Stimulated activated CD8-positive, alpha-beta memory T cell treated with anti-CD3 and anti-CD28 coated beads, Interleukin-7, amount 100 ng/mL, for 48 hours (primary cell): Measurements from ENCODE around the gene CYLD.

Experiments
- DNase-seq, 2 donors: peaks; one replicate each; pipeline ENCODE4 v3.0.0-alpha.2; 2020; ENCODE audit warnings: low read depth in 1 of 2; ENCODE audit errors: extremely low read depth in 1 of 2

The CYLD gene

GRCh38 chr16:50711040-50711439, 30.8 kb upstream of the CYLD start:
- DNase-seq = no peak

DNA sequence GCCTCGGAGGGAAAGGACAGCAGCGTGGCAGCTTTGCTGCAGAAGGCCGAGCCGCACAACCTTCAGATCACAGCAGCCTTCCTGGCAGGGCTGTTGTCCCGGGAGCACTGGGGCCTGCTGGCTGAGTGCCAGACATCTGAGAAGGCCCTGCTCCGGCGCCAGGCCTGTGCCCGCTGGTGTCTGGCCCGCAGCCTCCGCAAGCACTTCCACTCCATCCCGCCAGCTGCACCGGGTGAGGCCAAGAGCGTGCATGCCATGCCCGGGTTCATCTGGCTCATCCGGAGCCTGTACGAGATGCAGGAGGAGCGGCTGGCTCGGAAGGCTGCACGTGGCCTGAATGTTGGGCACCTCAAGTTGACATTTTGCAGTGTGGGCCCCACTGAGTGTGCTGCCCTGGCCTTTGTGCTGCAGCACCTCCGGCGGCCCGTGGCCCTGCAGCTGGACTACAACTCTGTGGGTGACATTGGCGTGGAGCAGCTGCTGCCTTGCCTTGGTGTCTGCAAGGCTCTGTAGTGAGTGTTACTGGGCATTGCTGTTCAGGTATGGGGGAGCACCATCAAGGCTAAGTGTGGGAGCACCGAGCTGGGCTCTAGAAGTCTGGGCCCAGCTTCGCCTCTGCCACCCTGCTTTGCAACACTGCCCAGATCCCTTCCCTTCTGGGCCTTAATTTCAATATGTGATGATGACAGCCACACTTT, 29.9 kb upstream of the CYLD start:
- no peak for DNase-seq

- no peak for DNase-seq
Observed at GRCh38 chr16:50712560-50712898, 29.4 kb upstream of the CYLD start.

GRCh38 chr16:50712956-50713355, 28.9 kb upstream of the CYLD start:
- no peak for DNase-seq

DNA sequence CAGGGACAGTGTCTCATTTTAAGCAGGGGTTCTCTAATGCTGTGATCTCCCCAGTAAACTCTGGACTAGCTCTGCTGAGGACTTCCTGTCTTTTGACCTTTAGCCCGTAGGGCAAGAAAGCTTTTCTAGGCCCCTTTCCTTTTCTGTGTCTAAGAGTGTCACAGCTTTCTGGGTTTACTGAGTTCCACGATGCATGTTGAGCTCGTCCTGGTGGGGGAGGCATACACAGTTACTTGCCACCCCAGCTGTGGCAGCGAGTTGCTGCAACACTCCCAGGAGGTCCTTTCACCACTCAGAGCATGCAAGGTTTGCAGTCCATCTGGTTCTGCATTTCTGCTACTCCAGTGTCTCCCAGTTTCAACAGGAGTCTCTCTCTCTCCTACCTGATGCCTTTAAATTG, 24.8 kb upstream of the CYLD start:
- DNase-seq = no peak

DNA sequence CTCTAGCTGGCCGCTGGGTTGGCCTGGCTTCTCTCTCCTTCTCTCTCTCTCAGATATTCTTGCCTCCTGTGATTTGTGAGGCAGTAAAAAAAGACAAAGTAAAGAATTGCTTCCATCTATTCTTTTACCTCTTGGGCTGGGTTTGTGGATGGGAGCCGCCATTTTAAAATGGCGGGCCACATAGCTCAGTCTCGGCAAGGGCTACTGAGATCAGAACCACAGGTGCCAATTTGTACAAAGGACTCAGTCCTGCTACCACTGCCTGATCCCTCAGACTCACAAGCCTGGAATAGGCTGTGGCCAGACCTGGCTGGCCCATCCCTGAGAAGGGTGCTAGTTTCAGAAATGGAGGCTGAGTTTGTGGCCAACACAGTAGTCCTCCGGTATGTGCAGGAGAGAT, 24.4 kb upstream of the CYLD start:
- DNase-seq = no peak

DNA sequence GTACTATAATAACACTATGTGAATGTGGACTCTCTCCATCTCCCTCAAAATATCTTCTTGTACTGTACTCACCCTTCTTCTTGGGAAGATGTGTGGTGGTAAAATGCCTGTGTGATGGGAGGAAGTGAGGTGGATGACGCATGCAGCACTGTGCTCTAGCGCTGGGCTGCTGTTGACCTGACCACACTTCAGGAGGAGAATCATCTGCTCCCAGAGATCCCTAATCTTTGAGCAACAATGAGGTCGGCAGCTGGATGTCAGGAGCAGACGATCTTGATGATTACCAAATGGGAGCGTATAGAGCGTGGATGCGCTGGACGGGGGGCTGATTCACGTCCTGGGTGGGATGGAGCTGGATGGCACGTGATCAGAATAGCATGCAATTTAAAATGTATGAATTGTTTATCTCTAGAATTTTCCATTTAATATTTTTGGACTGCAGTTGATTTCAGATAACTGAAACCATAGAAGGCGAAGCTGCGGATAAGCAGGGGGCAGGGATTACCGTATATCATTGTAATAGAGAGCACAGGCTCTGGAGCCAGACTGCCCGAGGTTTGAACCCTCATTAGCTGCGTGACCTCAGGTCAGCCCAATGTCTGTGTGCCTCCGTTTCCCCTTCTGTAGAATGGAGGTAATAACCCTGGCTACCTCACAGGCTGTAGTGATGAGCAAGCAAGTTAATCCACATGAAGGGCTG, 23.7 kb upstream of the CYLD start:
- DNase-seq = no peak

- no peak for DNase-seq
Observed at GRCh38 chr16:50718761-50719400, 23.0 kb upstream of the CYLD start.

GRCh38 chr16:50719401-50720337, 22.2 kb upstream of the CYLD start:
- no peak for DNase-seq

GRCh38 chr16:50721549-50722404, 20.1 kb upstream of the CYLD start:
- no peak for DNase-seq

DNA sequence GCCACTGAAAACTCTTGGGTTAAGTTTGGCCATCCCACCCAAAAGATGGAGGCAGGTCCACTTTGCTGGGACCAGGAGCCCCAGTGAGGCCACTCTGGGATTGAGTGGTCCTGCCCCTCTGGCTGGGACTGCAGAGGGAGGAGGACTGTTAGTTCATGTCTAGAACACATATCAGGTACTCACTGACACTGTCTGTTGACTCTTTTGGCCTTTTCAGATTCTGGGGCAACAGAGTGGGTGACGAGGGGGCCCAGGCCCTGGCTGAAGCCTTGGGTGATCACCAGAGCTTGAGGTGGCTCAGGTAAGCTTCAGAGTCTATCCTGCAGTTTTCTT, 19.5 kb upstream of the CYLD start:
- DNase-seq = no peak

GRCh38 chr16:50722960-50723359, 18.9 kb upstream of the CYLD start:
- no peak for DNase-seq

- no peak for DNase-seq
Observed at GRCh38 chr16:50724306-50724705, 17.6 kb upstream of the CYLD start.

GRCh38 chr16:50731130-50731988, 10.5 kb upstream of the CYLD start:
- no peak for DNase-seq

- no peak for DNase-seq
Observed at GRCh38 chr16:50731989-50732832, 9.7 kb upstream of the CYLD start.

DNA sequence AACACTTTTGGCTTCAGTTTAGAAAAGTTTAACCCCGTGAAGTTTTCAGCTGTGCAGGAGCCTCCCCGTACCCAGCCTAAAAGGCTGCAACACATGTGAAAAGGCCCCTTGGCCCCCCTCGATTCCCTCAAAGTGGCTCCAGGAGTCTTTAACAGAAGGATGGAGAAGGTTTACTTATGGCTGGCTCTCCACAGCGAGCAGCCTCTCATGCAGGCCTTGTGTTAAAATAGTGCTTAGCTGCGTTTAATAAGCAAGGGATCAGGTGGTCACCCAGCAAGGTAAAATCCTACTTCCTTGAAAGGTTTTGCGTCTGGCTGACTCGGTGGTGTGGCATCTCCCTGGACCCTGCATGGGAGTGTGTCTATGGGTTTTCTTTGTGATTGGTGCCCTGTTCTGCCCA, 8.4 kb upstream of the CYLD start:
- DNase-seq = no peak

DNA sequence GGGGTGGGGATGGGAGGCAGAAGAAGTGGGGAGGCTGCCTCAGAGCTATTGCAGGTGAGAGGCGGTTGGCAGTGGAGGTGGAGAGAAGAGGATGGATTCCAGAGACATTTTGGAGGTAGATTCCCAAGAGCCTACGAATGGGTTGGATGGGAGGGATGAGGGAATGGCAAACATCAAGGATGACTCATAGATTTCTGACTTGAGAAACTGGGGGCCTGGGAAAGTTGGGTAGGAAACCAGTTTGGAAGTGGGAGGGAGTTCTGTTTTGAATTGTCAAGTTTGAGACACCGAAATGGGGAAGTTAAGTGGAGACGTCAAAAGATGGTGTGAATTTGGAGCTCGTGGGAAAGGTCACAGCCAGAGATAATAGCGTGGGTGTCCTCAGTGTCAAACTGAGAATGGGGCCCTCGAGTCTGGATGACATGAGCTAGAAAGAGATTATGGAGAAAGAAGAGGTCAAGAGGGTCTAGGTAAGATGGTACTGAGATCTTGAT, 6.2 kb upstream of the CYLD start:
- DNase-seq = no peak

DNA sequence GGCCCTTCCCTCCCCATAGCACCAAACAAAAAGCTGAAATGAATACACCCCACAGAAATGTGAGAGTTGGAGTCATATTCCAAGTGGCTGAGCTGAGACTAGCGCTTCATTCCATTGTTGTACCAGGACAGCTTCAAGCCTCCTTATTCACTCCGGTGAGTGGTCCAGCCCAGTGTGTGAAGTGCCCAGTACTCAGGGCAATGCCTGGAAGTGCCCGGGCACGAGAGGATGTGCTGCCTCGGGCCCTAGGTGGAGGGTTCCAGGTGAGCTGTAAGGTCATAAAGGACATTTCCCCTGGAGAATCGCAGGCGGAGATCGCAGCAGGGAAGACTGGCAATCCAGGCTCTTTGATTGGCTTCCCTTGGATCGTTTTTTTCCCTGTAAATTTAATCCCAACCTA, 5.4 kb upstream of the CYLD start:
- DNase-seq = no peak
